RWPE1 (cell line): Measurements from ENCODE around the gene CFAP74.
"Not testable (repeated sequence)": the region's sequence is repeated elsewhere in the genome, so short reads cannot be mapped to it uniquely, and the experiment has no call there.

Experiments
- CTCF ChIA-PET: fragments of 350-600 bp; sonication (Branson Sonifier 250); formaldehyde crosslinking; extraction: SDS; loops from one replicate; lab custom pipeline; 2021; lab: Yijun Ruan, JAX
- POLR2A ChIA-PET: fragments of 400-600 bp; formaldehyde crosslinking; extraction: SDS; loops from one replicate; lab custom pipeline; 2020; ENCODE audit warnings: antibody characterized with exemption; ENCODE audit not compliant: low non-redundant PET; lab: Yijun Ruan, JAX
- DNase-seq: peaks from one replicate; pipeline ENCODE4 v3.0.0; 2012; ENCODE audit warnings: low spot score
- H3K27ac ChIP-seq: fragments of 450-650 bp; 2 replicates; pipeline ENCODE4 v1.5.1; 2017
- TF ChIP-seq, protein P1 (sequence below): fragments of 450-650 bp; conservative IDR thresholded peaks from 2 replicates; pipeline ENCODE4 v1.5.1; 2017; ENCODE audit warnings: low read depth, mild to moderate bottlenecking

Gene CFAP74

DNA sequence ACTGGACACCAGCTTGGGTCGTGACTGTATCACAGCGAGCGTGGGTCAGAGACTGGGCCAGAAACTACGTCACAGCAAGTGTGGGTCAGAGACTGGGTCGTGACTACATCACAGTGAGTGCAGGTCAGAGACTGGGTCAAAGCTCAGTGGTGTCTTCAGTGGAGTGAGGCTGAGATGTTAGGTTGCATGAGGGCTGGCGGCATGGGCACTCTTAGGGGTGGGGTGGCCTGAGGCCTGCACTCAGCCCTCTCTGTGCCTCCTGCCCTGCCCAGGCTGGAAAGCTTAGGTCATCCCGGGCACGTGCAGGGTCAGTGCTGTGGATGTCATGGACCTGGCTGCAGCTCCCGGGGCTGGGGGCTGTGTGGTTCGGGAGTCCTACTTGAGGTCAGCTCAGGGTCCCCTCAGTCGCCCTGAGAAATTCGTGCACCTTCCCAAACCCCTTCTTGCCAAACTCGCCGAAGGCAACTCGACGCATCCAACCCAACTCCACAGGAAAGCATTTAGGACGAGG is 19.0 kb downstream of the CFAP74 start:
- H3K27ac ChIP-seq = no peak overlapping the region
- CTCF ChIA-PET = interaction anchor here (0.9 kb wide), 1 partner anchor 190 kb away, joined by 3 read pairs; no protein-coding TSS in a partner anchor
- TF ChIP-seq, protein P1, sequence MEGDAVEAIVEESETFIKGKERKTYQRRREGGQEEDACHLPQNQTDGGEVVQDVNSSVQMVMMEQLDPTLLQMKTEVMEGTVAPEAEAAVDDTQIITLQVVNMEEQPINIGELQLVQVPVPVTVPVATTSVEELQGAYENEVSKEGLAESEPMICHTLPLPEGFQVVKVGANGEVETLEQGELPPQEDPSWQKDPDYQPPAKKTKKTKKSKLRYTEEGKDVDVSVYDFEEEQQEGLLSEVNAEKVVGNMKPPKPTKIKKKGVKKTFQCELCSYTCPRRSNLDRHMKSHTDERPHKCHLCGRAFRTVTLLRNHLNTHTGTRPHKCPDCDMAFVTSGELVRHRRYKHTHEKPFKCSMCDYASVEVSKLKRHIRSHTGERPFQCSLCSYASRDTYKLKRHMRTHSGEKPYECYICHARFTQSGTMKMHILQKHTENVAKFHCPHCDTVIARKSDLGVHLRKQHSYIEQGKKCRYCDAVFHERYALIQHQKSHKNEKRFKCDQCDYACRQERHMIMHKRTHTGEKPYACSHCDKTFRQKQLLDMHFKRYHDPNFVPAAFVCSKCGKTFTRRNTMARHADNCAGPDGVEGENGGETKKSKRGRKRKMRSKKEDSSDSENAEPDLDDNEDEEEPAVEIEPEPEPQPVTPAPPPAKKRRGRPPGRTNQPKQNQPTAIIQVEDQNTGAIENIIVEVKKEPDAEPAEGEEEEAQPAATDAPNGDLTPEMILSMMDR = no peak
- POLR2A ChIA-PET = interaction anchor here (0.6 kb wide), 1 partner anchor 11 kb away, joined by 12 read pairs; no protein-coding TSS in a partner anchor
- no peak for DNase-seq

DNA sequence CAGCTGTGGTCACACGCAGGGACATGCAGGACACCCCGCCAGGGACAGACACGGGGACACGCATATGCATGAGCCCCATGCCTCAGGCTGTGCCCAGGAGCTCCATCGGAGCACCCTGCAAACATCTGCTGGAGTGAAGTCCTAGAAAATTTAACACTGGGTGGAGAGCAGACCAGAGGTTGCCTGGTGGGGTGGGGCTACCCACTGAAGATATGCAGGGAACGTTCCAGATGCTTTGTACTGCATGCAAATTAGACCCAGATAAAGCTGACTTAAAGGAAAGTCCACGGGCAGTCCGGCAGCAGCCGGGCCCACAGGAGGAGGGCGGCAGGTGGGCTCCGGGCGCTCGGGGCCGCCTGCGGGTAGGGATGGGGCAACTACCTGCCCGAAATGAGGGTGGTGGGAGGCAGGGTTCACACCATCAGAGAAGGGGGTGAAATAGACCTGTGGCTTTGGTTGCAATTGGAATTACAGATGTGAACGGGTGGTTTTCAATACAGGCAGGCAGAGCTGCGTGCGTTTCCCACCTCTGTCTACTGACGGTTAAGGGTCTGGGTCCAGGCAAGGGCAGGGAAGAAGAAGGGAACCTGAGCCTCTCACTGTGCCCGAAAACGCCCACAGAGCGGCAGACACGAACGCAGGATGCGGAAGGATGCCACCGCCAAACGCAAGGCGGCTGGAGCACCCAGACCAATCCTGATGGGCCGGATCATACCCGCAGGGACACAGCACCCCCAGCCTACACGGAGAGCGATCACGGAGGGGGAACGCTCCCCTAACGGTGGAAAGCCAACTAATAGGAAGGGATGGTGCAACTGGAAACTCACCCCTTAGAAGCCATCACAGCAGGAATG is 21.0 kb downstream of the CFAP74 start:
- H3K27ac ChIP-seq = no peak overlapping the region
- DNase-seq = no peak
- TF ChIP-seq, protein P1 = no peak
- ChIA-PET CTCF (interaction anchor here (0.5 kb wide), 1 partner anchor 51 kb away, joined by 4 read pairs; no protein-coding TSS in a partner anchor), POLR2A (no interaction called here)

DNA sequence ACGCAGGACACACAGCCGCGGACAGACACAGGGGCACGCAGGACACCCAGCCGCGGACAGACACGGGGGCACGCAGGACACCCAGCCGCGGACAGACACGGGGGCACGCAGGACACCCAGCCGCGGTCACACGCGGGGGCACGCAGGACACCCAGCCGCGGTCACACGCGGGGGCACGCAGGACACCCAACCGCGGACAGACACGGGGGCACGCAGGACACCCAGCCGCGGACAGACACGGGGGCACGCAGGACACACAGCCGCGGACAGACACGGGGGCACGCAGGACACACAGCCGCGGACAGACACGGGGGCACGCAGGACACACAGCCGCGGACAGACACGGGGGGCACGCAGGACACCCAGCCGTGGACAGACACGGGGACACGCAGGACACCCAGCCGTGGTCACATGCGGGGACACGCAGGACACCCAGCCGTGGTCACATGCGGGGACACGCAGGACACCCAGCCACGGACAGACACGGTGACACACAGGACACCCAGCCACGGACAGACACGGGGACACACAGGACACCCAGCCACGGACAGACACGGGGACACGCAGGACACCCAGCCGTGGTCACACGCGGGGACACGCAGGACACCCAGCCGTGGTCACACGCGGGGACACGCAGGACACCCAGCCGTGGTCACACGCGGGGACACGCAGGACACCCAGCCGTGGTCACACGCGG is 21.8 kb downstream of the CFAP74 start:
- POLR2A ChIA-PET, H3K27ac ChIP-seq, CTCF ChIA-PET, DNase-seq: not testable (repeated sequence)

DNA sequence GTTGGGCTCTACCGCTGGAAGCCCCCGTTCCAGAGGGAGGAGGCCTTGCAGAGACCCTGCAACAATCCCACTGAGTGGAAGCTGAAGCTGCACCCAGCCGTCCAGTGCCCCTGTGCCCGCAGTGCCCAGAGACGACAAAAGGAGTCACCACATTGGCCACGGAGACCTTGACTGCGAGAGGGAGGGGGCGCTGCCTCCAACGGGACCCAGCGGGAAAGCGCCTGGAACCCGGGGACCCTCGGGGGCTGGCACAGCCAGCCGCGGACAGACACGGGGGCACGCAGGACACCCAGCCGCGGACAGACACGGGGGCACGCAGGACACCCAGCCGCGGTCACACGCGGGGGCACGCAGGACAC is 22.5 kb downstream of the CFAP74 start:
- ChIA-PET CTCF (no interaction called here), POLR2A (no interaction called here)
- no peak overlapping the region for H3K27ac ChIP-seq
- DNase-seq = no peak
- TF ChIP-seq, protein P1 = no peak

DNA sequence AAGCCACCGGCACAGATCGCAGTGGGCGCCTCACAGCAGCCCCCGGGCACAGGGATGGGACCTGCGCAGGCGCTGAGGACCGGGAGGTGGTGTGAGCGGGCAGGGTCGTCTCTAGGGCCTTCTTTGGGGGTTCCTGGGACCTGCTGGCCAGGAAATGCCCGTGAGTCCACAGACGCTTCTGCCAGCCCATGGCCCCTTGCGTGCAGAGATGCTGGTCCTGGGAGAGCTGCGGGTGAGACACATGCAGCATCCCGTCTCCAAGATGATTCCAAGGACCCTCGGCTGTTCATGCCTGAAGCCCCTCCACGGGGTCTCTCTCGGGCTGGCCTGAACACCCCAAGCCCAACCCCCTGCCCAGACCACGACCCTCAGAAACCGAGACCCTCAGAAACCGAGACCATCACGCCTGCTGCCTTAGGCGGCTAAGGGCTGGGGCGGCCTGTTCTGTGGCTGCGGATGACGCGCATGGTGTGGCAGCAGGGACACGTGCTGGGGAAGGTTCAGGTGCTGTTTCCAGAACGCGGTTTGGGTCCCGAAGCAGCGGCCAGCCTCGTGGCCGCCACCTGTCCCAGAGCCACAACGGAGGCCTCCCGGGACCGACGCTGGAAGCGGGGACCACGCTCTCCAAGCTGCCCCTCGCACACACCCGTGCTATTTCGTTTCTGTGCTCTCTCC is 23.0 kb downstream of the CFAP74 start:
- no peak for DNase-seq
- ChIA-PET CTCF (no interaction called here), POLR2A (no interaction called here)
- TF ChIP-seq, protein P1 = no peak
- no peak overlapping the region for H3K27ac ChIP-seq

DNA sequence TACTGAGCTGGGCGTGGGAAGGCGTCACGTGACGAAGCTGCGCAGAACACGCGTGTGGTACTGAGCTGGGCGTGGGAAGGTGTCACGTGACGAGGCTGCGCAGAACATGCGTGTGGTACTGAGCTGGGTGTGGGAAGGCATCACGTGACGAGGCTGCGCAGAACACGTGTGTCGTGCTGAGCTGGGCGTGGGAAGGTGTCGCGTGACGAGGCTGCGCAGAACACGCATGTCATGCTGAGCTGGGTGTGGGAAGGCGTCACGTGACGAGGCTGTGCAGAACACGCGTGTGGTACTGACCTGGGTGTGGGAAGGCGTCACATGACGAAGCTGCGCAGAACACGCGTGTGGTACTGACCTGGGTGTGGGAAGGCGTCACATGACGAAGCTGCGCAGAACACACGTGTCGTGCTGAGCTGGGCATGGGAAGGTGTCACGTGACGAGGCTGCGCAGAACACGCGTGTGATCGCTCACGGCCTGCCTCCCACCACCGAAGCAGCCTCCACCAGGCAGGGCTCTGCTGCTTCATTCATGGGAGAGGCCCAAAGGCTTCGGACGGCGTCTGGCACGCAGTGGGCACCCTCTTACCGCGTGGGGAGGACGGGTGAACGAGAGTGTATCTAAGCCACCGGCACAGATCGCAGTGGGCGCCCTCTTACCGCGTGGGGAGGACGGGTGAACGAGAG is 24.0 kb downstream of the CFAP74 start:
- no peak for DNase-seq
- POLR2A ChIA-PET = no interaction called here
- CTCF ChIA-PET = no interaction called here
- H3K27ac ChIP-seq = no peak overlapping the region
- TF ChIP-seq, protein P1 = no peak

DNA sequence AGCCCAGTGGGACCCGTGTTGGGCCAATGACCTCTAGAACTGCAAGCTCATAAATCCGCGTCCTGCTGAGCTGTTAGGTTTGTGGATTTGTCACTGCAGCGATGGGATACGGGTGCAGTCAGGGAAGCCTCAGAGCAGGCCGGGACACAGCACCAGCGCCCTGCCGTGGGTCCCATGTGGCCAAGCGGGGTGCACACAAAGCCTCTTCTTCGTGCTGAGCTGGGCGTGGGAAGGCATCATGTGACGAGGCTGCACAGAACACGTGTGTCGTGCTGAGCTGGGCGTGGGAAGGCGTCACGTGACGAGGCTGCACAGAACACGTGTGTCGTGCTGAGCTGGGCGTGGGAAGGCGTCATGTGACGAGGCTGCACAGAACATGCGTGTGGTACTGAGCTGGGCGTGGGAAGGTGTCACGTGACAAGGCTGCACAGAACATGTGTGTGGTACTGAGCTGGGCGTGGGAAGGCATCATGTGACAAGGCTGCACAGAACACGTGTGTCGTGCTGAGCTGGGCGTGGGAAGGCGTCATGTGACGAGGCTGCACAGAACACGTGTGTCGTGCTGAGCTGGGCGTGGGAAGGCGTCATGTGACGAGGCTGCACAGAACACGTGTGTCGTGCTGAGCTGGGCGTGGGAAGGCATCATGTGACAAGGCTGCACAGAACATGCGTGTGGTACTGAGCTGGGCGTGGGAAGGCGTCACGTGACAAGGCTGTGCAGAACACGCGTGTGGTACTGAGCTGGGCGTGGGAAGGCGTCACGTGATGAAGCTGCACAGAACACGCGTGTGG is 24.7 kb downstream of the CFAP74 start:
- DNase-seq, H3K27ac ChIP-seq, CTCF ChIA-PET, POLR2A ChIA-PET: not testable (repeated sequence)
